Urinary bladder (tissue), 4 donors: Measurements from ENCODE around the gene METRN. TPM values are rescaled to one million over a fixed set of nuclear protein-coding genes. Genes with fewer than 3 reads are reported as not detected.
"Not testable (repeated sequence)": the region's sequence is repeated elsewhere in the genome, so short reads cannot be mapped to it uniquely, and the experiment has no call there.

Source experiments
- DNase-seq: peaks from one replicate; pipeline ENCODE4 v3.0.0-alpha.2; 2015; ENCODE audit errors: extremely low spot score
- H3K27ac ChIP-seq: one replicate; pipeline ENCODE4 v1.5.1; 2013; ENCODE audit warnings: low read depth, mild to moderate bottlenecking, moderate library complexity
- H3K36me3 ChIP-seq: one replicate; pipeline ENCODE4 v1.6.1; 2013; ENCODE audit warnings: mild to moderate bottlenecking, moderate library complexity; ENCODE audit not compliant: insufficient read depth
- H3K4me1 ChIP-seq: one replicate; pipeline ENCODE4 v1.6.1; 2013; ENCODE audit warnings: mild to moderate bottlenecking, moderate library complexity; ENCODE audit not compliant: insufficient read depth
- H3K4me3 ChIP-seq: one replicate; pipeline ENCODE4 v1.5.1; 2013; ENCODE audit warnings: low read depth, low read length
- WGBS: extraction: QIAGEN DNeasy Blood & Tissue Kit; methylation state at CpG from one replicate; pipeline ENCODE4 v1.1.7; 2013; 5-methylcytosine and 5-hydroxymethylcytosine counted together
- polyA plus RNA-seq: library from polyadenylated mRNA; stranded (reverse); fragments of 200-250 nt; gene quantifications from one replicate; pipeline ENCODE4 v1.2.3, GENCODE V29; 2013
- total RNA-seq: library from RNA; depleted of rRNA; stranded (reverse); fragments of >200 nt; gene quantifications from one replicate; pipeline ENCODE4 v1.2.3, GENCODE V29; 2014
- donor health status: healthy with polysubstance abuse.
- donor health status: healthy.

METRN gene
- total and polyA plus RNA-seq, 2 donors = 14.5 to 42.9 TPM

DNA sequence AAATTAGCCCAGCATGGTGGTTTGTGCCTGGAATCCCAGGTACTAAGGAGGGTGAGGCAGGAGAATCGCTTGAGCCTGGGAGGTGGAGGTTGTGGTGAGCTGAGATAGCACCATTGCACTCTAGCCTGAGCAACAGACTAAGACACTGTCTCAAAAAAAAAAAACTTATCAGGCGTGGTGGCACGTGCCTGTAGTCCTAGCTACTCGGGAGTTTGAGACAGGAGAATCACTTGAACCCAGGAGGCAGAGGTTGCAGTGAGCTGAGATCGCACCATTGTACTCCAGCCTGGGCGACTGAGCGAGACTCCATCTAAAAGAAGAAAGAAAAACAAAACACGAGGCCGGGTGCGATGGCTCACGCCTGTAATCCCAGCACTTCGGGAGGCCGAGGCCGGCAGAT, 28.0 kb downstream of the METRN start:
- not testable (repeated sequence) for H3K4me1 ChIP-seq, H3K4me3 ChIP-seq, H3K36me3 ChIP-seq, H3K27ac ChIP-seq, DNase-seq
- WGBS = 82% methylated on average over 14 of the region's 14 CpGs

DNA sequence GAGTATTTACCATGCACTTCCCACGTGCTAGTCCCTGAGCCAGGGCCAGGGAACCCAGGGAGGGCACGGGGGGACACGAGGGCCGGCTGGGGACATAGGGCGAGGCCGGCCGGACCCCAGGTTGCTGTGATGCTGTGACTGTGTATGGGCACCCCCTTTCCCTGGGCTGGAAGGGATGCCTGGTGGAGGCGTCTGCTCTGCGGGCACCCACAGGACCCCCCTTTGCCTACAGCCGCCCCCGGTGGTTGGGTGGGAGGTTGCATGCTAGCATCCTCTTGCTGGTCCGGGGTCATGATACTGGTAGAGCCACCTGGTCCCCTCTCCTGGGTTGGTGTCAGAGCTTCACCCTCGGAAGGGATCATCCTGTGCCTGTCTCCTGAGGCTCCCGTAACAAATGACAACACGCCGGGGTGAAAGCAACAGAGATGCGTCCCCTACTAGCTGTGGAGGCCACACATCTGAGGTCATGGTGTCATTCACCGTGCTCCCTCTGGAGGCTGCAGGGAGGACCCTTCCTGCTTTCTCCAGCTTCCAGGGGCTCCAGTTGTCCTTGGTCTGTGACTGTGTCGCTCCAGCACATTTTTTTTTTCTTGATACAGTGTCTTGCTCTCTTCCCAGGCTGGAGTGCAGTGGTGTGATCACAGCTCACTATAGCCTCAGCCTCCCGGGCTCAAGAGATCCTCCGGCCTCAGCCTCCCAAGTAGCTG, 29.0 kb downstream of the METRN start:
- Histone ChIP-seq H3K27ac (no peak overlapping the region), H3K4me1 (no peaks in the 10 kb centered on the region), H3K4me3 (no peak overlapping the region), H3K36me3 (no peaks in the 10 kb centered on the region)
- WGBS = 83% methylated on average over 21 of the region's 21 CpGs
- DNase-seq = no peak

DNA sequence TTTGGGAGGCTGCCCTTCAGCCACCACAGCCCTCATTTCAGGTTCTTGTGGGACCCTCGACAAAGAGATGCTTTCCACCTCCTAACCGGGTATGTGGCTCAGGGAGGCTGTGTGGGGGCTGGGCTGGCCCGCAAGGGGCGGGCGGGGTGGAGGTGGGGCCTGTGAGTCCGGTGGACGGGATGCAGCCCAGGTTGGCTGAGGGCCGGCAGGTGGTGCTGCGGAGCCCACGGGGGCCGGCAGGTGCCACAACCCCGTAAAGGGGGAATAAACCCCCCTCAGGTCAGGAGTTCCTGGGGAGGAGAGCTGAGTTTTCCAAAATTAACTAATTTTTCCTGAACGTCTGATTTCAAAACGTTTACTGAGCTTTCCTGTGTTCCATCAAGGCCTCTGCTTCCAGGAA, 30.8 kb downstream of the METRN start:
- H3K4me3 ChIP-seq = no peak overlapping the region
- 4% methylated on average over 14 of the region's 14 CpGs for WGBS
- H3K27ac ChIP-seq = no peak overlapping the region
- H3K36me3 ChIP-seq = no peaks in the 10 kb centered on the region
- H3K4me1 ChIP-seq = no peaks in the 10 kb centered on the region
- no peak for DNase-seq

DNA sequence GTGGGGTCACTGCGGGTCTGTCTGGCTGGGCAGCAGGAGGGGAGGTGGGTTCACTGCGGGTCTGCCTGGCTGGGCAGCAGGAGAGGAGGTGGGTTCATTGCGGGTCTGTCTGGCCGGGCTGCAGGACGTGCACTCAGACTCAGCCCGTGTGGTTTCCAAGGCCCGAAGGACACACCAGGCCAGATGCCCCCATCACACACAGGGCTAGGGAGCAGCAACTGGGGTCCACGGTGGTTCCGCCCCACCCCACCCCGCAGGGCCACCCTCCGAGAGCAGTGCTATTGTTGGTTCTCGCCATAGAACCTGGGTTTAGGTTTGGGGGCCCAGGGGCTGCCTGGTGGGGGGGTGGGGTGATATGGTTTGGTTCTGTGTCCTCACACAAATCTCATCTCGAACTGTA, 31.7 kb downstream of the METRN start:
- no peak for DNase-seq
- Histone ChIP-seq H3K4me3 (no peak overlapping the region), H3K4me1 (no peaks in the 10 kb centered on the region), H3K36me3 (no peaks in the 10 kb centered on the region), H3K27ac (no peak overlapping the region)
- 78% methylated on average over 13 of the region's 13 CpGs for WGBS

DNA sequence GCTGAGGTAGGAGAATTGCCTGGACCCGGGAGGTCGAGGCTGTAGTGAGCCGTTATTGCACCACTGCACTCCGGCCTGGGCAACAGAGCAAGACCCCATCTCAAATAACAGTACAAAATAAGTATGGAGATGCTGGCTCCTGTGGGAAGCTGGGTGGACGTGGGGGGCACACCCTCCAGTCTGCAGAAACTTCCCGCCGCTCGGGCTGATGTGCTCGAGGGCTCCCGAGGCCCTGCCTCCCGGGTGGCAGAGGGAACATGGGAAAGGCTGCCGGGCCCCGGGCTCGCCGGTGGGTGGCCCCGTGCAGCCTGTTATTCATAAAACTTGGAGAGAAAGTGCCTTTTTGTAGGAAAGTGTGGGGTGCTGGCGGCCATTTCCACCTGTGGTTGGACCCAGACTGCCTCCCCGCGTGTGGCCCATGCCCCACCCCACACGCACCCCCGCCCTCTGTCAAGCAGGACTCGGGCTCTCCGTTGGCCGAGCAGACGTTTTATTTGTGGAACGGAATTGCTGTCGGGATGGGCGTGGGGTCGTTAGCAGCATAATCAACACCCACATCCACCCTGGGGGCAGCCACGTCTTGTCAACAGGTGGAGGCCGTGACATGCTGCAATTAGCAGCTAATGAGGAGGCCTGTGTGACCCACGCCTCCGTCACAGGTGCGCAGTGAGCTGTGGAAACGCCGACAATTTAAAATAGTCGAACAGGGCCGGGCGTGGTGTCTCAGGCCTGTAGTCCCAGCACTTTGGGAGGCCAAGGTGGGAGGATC, 33.2 kb downstream of the METRN start:
- Histone ChIP-seq H3K27ac (no peak overlapping the region), H3K4me3 (no peak overlapping the region), H3K36me3 (no peaks in the 10 kb centered on the region), H3K4me1 (no peaks in the 10 kb centered on the region)
- DNase-seq = no peak
- WGBS = 79% methylated on average over 39 of the region's 39 CpGs

DNA sequence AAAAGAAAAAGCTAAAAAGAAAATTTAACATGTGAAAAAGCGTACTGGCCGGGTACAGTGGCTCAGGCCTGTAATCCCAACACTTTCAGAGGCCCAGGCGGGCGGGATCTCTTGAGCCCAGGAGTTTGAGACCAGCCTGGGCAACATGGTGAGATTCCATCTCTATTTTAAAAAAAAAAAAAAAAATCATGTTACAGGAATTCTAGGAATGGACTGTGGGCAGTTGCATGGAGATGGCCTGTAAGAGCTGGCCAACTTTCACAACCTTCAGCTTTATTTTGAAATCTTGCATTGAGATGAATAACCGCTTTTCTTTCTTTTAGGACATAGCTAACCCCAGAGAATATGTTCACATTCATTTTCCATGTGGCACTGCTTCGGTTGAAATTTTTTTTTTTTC, 34.1 kb downstream of the METRN start:
- Histone ChIP-seq H3K4me1 (no peaks in the 10 kb centered on the region), H3K4me3 (no peak overlapping the region), H3K27ac (no peak overlapping the region), H3K36me3 (no peaks in the 10 kb centered on the region)
- 90% methylated on average over 6 of the region's 6 CpGs for WGBS
- DNase-seq = no peak

DNA sequence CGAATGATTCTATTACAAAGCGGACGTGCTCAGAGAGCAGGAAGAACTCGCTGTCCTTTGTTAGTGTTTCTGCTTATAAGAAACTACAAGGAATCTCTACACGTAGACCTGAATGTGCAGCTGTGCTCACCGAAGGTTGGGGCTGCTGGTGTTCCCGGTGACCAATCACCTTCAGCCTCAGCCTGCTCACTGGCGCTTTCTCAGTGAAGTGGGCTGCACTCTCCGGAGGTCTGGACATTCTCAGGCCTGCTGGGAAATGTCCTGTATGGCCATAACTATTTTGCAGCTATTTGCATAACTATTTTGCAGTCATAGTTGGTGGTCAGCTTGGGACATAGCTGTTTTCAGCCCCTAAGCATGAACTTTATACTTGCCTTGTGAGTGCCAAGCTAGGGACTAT, 35.6 kb downstream of the METRN start:
- 40% methylated on average over 9 of the region's 9 CpGs for WGBS
- Histone ChIP-seq H3K36me3 (no peaks in the 10 kb centered on the region), H3K27ac (no peak overlapping the region), H3K4me1 (no peaks in the 10 kb centered on the region), H3K4me3 (no peak overlapping the region)
- DNase-seq = no peak

DNA sequence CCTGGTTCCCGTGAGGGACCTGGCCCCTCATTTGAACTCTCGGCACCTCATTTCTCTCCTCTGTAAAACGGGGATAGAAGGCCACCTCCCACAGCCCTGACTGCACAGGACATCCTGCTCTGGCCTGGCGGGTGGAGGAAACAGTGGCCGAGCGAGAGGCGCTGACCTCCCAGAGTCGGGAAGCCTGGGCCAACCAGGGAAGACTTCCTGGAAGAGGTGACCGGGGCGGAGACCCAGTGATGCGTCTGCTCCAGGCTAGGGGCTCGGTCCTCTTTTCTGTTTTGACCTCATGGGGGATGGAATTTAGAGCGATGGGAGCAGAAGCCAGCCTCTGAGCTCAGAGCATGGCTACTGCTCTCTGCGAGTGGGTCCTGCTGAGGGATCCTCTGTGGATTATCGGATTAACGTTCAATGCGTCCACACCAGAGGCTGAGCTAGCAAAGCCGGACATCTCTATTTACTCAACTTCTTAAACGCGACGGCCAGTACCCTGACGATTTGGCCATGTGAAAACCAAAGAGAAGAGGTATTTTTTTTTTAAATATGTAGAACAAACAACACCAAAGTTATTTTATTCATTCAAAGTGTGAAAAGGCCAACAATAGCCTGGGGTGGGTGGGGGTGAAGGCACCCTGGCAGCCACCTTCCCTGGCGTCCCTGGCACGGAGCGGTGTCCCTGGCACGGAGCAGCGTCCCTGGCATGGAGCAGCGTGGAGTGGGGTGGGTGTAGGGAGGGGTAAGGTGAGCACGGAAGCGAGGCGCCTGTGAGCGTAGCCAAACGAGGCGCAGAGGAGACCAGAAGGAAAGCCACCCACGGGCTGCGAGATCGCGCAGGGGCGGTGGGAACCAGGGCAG, 36.5 kb downstream of the METRN start:
- H3K4me3 ChIP-seq = no peak overlapping the region

DNA sequence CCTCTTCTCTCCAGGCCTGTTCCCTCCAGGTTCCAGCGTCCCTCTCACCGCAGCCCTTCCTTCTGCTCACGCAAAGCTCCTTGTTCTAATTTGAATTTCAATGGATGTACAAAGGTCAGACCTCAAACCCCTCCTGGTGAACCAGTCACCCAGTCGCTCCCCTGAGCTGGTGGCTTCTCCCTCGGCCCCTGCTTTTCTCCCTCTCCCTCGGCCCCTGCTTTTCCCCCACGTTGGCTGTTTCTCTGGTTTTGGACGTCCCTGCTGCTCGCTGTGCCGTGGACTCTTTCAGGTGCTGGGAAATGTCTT, 37.0 kb downstream of the METRN start:
- H3K27ac ChIP-seq = no peak overlapping the region
- no peak for DNase-seq
- no peak overlapping the region for H3K4me3 ChIP-seq
- no peaks in the 10 kb centered on the region for H3K36me3 ChIP-seq
- no peaks in the 10 kb centered on the region for H3K4me1 ChIP-seq
- 26% methylated on average over 10 of the region's 10 CpGs for WGBS

More for the DNA sequence above, 36.5 kb downstream of the METRN start:
- H3K36me3 ChIP-seq = no peaks in the 10 kb centered on the region
- WGBS = 63% methylated on average over 39 of the region's 39 CpGs
- no peak for DNase-seq
- no peak overlapping the region for H3K27ac ChIP-seq
- H3K4me1 ChIP-seq = no peaks in the 10 kb centered on the region

DNA sequence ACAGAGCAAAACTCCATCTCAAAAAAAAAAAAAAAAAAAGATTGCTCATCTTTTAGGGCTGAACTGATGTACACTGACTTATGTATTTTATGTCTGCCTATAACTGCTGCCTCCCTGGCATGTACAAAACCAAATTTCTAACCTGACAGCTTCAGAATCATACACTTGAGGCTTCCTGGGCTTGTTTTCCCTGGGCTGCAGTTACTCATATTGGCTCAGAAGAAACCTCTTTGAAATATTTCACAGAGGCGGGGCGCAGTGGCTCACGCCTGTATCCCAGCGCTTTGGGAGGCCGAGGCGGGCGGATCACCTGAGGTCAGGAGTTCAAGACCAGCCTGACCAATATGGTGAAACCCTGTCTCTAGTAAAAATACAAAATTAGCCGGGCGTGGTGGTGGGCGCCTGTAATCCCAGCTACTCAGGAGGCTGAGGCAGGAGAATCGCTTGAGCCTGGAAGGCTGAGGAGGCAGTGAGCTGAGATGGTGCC, 39.2 kb downstream of the METRN start:
- H3K27ac ChIP-seq, DNase-seq, H3K4me1 ChIP-seq, H3K36me3 ChIP-seq, H3K4me3 ChIP-seq: not testable (repeated sequence)
- 87% methylated on average over 11 of the region's 11 CpGs for WGBS

DNA sequence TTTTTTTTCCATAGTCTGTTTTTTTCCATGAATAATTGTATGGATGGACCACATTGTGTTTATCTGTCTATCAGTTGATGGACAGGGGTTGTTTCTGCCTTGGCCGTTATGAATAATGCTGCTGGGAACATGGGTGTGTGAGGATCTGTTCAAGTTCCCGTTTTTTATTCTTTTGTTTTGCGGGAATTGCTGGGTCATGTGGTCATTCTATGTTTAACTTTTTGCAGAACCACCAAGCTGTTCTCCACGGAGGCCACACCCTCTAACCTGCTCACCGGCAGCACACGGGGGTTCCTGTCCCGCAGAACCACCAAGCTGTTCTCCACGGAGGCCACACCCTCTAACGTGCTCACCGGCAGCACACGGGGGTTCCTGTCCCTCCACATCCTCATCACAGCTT, 39.7 kb downstream of the METRN start:
- Histone ChIP-seq H3K27ac (no peak overlapping the region), H3K4me1 (no peaks in the 10 kb centered on the region), H3K4me3 (no peak overlapping the region), H3K36me3 (no peaks in the 10 kb centered on the region)
- 58% methylated on average over 11 of the region's 11 CpGs for WGBS
- no peak for DNase-seq

DNA sequence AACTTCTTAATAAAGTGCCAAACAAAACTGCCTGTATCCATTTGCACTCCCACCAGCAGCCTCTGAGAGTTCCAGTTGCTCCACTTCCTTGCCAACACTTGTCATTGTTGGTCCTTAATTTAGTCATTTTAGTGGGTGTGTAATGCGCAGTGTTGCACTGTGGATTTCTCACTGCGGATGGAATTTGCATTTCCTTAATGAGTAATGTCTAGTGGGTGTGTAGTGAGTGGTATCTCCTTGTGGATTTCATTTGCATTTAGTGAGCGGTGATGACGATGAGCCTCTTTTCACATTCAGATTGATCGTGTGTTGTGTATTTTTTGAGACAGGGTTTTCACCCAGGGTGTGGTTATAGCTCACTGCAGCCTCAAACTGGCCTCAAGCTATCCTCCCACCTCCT, 41.5 kb downstream of the METRN start:
- DNase-seq = no peak
- Histone ChIP-seq H3K4me3 (no peak overlapping the region), H3K4me1 (no peaks in the 10 kb centered on the region), H3K27ac (no peak overlapping the region), H3K36me3 (no peaks in the 10 kb centered on the region)
- 95% methylated on average over 5 of the region's 5 CpGs for WGBS

DNA sequence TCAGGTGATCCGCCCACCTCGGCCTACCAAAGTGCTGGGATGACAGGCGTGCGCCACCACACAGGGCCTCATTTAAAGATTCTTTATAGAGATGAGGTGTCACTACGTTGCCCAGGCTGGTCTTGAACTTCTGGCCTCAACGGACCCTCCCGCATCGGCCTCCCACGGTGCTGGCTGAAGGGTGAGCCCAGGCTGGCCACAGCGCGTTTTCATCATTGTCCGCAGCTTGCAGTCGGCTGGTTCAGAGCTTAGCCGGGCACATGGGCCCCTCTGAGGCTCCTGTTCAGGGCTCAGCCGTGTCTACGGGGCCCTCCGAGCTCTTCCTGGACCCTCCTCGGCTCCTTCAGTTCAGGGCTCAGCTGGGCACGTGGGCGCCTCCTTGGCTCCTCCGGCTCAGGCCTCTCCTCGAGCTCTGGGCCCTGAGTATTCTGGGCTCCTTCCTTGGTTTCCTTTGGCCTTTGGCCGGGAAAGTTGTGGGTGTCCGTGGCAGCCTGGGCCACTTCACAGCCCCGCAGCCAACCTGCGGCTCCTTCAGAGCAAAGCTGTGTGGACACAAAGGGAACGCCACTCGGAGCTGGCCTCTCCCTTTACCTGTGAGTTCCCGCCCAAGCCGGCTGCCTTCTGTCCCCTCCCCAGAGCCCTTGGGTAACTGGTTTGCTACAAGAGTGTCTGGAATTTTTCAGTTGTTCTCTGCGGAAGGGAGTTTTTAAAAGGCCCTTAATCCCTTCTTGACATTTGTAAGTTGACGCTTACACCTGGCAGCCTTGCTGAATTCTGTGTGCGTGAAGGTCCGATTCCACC, 44.4 kb downstream of the METRN start:
- WGBS = 67% methylated on average over 34 of the region's 34 CpGs
- no peak overlapping the region for H3K27ac ChIP-seq
- no peak overlapping the region for H3K4me3 ChIP-seq
- H3K36me3 ChIP-seq = no peaks in the 10 kb centered on the region
- no peaks in the 10 kb centered on the region for H3K4me1 ChIP-seq
- DNase-seq = peak; percentile 20
